ENCODE measurements around the gene DCC.

DNA sequence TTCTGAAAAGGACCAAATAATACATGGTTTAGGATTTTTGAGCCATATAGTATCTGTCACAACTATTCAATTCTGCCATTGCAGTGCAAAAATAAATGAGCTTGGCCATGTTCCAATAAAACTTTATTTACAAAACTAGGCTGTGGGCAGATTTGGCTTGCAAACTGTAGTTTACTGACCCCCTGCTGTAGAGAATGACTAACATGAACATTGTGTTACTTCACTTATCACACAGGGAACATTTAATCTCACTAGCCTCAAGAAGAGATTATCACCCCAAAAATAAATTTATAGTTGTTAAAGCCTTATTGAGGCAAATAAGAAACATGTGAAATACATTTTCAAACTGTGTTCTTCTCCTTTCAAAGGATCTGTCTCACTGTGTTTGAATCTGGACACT lies 1118.3 kb downstream of the DCC start:
- TF ChIP-seq, protein P1, sequence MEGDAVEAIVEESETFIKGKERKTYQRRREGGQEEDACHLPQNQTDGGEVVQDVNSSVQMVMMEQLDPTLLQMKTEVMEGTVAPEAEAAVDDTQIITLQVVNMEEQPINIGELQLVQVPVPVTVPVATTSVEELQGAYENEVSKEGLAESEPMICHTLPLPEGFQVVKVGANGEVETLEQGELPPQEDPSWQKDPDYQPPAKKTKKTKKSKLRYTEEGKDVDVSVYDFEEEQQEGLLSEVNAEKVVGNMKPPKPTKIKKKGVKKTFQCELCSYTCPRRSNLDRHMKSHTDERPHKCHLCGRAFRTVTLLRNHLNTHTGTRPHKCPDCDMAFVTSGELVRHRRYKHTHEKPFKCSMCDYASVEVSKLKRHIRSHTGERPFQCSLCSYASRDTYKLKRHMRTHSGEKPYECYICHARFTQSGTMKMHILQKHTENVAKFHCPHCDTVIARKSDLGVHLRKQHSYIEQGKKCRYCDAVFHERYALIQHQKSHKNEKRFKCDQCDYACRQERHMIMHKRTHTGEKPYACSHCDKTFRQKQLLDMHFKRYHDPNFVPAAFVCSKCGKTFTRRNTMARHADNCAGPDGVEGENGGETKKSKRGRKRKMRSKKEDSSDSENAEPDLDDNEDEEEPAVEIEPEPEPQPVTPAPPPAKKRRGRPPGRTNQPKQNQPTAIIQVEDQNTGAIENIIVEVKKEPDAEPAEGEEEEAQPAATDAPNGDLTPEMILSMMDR (IDR thresholded peaks at IDR 0.05; ENCODE audit: low read length) = no peak
- TF ChIP-seq EZH2 (optimal IDR thresholded peaks at IDR 0.05; ENCODE audit: low read depth, low read length) = no peak
- no peak for TF ChIP-seq EZH2phosphoT487 (IDR thresholded peaks at IDR 0.05; ENCODE audit: low read length)

Measured in MM.1S (cell line).